COLO668 (cell line): Measurements from ENCODE around the gene UVSSA.
A peak's percentile ranks its signal among the peaks of the same experiment; 100 is the strongest.

ENCODE experiments used
- DNase-seq: peaks from one replicate; lab custom pipeline; 2025; ENCODE audit not compliant: unreplicated experiment; lab: John Stamatoyannopoulos, UW

UVSSA gene, protein sequence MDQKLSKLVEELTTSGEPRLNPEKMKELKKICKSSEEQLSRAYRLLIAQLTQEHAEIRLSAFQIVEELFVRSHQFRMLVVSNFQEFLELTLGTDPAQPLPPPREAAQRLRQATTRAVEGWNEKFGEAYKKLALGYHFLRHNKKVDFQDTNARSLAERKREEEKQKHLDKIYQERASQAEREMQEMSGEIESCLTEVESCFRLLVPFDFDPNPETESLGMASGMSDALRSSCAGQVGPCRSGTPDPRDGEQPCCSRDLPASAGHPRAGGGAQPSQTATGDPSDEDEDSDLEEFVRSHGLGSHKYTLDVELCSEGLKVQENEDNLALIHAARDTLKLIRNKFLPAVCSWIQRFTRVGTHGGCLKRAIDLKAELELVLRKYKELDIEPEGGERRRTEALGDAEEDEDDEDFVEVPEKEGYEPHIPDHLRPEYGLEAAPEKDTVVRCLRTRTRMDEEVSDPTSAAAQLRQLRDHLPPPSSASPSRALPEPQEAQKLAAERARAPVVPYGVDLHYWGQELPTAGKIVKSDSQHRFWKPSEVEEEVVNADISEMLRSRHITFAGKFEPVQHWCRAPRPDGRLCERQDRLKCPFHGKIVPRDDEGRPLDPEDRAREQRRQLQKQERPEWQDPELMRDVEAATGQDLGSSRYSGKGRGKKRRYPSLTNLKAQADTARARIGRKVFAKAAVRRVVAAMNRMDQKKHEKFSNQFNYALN

DNA sequence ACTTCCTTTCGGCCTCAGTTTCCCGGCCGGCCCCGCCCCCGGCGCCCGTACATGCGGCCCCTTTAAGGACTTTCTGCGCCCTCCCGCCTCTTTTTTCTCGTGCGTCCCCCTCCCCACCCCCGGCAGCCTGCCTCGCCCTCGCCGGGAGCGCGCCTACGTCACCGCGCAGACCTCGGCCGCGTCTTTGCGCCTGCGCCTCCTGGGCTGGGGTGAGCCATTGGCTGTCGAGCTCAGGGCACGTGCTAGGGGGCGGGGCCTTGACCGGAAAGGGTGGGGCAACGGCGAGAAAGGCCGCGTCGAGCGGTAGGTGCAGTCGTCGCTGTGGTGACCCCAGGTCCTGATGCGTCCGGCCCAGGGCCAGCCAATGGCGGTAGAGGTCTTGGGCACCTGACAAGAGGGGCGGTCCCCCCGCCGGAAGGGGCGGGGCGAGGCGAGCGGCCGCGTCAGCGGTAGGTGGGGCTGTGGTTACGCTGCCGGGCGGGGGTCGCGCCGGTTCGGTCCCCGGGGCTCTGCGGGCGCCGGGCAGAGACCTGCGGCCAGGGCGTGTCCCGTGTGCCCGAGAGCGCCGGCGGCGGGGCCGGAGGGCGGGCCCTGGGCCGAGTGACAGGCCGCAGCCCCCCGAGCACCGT lies at the start of gene UVSSA:
Gene UVSSA (plus strand): TSS at position 428 of the 629 bp plus-strand sequence. CDS start 884 bp downstream, outside the sequence.
- DNase-seq = peak; percentile 99

DNA sequence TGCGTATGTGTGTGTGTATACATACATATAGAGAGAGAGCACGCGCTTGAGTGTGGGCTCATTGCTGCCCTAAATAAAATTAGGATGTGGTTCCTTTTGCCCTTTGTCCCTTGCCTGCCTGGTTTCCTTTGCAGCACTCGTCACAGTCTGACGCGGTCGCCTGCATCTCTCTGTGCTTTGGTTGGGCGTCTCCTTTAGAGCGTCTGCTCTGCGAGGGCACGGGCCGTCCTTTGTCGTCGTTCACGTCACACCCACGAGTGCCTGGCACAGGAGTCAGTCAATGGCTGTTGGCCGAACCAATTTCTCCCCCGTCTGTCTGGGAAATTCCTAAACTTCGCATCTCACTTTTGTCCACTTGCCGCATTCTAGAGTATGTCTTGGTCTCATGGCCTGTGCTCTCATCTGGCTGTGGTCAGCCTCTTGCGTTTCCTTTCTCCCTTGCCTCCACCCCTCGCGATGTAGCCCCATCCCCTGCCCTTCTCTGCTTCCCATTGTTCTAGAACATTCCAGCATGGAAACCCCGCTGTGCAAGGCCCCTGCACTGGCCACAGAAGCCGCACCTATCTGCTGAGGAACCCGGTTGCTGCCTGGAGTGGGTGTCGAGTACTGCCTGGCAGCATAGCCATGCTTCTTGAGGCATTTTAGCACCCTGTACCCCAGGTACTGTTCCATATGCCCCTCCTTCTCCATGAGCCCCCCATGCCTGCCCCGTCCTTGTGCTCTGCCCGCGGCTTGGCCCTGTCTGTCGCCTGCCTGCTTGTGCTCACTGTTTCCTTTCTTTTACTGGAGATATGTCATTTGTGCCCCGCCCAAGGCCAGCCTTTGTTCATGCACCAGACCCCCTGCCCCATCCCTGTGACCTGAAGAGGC lies 49.3 kb upstream of the UVSSA start:
- DNase-seq = no peak

DNA sequence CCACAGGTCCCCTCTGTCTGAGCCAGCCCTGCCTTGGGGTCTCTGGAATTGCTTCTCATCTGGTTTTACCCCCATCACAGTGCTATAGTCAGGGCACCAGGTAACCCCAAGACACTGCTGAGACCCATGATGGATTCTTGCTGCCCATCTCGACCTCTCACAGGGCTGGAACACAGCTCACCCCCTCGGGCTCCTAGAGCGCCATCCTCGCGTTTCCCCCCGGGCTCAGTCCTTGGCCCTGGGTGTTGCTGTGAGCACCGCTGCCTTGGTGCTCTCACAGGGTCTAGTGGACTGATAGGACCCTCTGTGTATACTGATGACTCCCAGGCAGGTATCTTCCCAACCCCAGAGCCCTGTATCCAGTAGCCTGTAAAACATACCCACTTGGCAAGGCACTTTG lies 48.5 kb upstream of the UVSSA start:
- no peak for DNase-seq

DNA sequence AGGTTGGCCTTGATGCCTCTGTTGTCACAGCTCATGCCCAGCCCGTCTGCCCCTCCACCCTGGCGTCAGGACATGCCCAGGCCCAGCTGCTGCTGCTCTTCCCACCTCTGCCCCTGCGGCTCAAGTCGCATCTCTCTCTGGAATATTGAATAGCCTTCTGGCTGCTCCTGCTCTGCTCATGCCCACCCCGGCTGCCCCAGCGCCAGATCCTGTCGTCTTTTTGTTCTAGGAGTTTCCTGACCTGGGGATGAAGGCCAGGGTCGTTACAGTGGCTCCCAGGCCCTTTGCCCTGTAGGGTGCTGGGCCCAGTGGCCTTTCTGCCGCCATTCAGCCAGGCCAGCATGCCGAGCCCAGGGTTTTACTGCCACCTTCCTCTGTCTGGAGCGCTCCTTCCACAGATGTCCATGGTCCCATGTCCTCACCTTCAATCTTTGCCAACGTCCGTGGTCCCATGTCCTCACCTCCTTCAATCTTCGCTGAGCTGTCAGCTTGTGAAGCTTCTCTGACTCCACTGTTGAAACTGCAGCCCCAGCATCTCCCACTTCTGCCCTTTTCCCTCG lies 47.6 kb upstream of the UVSSA start:
- DNase-seq = no peak

DNA sequence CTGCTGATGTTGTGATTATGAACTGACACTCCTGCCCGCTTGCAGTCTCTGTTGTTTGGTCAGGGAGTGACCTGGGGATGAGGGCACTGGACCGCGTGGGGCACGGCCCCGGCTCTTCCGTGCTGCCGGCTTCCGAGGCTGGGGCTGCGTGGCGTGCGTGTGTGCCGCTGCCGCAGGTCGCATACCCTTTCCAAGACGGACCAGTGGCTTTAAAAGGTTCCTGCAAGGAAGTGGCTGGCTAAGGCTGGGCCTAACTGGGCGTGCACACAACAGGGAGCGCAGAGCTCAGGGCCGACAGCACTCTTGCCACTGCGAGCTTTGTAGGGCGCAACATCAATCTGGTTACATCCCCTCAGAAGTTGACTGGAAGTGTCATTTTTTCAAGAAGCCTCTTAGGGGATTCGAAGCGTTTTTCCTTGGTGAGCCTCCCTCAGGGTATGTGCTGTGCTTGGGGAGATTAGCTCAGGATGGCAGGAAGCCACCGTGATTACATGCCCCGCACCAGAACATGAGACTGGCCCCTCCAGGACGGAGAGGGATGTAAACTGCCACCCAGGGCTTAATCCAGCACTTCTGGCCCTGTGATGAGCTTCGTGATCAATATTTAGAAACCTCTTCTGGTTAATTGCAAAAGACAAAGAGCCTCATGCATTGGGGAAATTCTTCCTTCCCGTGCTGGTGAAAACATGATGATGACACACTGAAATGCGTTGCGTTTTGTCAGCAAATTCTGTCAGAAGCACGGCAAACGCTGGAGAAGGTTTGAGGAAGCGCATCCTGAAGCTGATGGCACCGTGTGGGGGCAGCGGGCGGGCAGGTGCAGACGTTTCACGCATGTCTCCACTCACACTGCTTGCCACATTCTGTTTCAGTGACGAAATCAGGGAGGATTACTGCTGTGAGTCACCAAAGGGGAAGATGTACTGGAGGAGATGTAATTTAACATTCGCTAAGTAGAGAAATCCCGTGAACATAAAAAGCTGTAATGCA lies 46.2 kb upstream of the UVSSA start:
- no peak for DNase-seq

DNA sequence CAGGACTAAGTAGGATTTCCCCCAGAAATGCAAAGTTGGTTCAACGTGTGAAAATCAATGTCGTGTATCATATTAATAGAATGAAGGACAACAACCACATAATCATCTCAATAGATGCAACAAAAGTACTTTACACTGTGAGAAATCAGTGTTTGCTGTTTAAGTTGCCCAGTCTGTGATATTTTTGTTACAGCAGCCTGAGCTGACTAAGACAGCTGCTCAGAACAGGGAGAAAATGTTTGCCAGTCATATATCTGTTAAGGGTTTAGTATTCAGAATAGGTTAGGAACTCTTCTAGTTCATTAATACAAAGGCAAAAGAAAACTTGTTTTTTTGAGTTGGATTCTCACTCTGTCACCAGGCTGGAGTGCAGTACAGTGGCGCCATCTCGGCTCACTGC lies 44.8 kb upstream of the UVSSA start:
- no peak for DNase-seq

DNA sequence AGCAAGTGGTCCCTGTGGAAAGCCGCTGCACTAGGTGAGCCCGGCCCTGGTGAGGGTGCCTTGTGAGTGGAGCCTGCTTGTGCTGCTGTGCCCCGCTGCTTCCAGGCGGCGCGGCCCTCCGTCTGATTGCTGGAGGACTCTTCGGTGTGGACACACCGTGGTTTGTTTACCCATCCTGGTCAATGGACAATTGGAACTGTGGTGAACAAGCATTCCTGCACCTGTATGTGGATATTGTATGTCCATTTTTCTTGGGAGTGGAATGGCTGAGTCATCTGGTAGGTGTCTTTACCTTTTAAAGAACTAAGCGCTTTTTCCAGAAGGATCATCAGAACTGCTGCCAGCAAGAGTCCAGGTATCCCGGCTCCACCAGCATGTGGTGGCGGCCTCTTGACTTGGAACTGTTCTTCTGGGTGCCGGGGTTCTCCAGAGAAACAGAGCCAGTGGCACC lies 41.7 kb upstream of the UVSSA start:
- DNase-seq = peak; percentile 62

DNA sequence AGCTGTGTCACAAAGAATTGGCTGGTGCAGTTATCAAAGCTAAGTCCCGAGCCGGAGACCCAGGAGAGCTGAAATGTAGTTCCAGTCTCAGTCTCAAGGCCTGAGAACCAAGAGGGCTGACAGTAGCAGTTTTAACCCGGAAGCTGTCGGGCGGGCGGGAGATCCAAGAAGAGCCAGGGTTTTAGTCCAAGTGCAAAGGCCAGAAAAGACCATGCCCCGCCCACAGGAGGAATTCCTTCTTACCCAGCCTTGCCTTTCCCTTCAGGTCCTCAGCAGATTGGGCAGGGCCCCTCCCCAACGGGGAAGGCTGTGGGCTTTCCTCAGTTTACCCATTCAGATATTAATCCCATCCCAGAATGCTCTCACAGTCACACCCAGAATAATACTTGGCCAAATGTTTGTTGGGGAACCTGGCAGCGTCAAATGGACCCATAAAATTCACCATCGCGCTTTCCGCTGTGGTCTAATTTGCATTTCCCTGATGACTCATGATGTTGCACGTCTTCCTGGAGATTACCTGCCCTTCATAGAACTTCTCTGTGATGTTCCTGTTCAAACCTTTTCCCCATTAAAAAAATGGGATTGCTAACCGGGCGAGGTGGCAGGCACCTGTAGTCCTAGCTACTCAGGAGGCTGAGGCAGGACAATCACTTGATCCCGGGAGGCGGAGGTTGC lies 41.1 kb upstream of the UVSSA start:
- no peak for DNase-seq

DNA sequence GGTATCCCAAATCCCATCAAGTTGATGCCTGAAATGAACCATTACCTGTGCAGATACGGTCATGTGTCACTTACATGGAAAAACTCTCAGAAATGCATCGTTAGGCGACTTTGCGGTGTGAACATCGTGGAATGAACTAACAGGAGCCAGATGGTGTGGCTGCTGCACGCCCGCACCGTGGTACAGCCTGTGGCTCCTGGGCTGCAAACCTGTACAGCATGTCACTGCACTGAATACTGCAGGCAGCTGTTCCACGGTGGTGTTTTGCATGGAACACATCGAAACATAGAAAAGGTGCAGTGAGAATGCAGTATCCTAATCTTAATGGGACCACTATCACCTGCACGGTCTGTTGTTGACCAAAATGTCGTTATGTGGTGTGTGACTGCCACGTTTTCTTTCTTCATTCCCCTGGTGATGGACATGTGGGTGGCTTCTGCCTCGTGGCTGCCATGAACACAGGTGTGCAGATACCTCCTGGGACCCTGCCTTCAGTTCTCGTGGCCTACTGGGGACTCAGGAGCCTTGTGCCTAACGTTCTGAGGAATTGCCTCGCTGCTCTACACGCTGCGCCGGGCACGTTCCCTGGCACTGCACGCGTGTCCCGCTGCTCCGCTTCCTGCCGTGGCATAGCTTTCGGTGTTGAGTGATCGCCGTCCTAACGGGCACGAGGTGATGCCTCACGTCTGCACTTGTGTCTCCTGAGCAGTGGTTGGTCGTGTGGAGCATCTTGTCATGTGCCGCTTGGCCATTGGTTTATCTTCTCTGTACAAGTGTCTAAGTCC lies 38.9 kb upstream of the UVSSA start:
- no peak for DNase-seq

DNA sequence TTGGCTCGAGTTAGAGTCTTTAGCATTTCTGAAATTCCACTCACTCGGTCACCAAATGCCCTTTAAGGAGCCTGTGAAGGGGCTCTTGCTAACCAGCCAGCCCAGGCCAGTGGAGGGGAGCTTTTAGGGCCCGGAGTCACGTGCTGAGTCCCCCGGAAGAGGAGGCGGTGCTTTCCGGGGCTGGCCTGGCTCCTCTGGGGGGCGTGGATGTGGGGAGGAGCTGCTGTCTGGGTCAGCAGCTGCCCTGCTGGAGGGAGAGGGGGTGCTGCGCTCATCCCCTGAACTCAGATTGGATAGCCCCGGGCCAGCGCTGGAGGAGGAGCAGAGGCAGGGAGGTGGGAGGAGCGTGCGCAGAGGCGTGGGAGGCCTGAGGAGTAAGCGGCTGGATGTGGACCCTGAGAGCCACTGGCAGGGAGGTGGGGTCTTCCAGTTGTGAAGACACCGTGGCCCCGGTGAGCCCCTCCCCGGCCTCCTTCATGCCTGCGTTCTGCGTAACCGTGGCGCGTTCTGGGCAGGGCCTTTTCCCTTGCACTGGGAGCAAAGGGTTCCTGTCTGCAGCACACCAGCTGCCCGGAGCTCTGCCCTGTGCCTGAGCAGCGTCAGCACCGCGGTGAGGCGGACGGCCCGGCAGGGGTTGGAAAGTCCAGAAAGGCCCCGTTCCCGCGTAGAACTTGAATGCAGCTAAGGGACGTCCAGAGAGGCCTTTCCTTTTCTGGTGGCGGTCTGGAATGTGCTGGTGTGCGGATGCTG lies 37.6 kb upstream of the UVSSA start:
- no peak for DNase-seq

DNA sequence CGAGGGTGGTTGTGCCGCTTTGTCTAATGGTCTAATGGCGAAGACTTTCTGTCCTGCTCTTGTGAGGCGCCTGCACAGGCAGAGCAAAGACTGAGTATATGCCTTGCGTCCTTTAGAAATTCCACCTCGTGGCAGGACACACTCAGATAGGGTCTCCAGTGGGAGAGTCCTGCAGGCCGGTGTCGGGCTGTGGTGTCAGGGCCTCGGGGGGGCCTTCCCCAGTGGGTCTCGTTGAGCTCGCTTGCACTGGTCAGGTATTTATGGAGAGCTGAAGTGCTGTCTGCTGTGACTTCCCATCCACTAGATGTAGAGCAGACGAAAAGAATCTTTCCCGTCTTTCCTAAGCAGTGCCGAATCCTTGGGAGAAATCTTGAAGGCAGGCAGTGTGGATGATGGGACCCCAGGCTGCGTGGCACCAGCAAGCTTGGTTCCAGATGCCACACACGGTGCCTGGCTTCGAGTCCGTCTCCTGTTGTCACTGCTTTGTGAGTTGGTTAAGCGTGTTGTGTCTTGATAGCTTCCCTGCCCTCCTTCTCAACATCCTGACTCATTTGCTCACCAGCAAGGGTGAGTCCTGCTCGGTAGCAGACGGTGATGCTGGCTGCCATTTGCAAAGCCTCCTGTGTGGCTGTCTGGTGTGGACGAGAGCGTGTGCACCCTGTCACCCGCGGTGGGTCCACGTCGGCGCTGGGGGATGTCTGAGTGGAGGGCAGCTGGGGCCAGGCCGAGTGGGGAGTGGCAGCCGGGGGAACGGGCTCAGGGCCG lies 36.8 kb upstream of the UVSSA start:
- DNase-seq = no peak

DNA sequence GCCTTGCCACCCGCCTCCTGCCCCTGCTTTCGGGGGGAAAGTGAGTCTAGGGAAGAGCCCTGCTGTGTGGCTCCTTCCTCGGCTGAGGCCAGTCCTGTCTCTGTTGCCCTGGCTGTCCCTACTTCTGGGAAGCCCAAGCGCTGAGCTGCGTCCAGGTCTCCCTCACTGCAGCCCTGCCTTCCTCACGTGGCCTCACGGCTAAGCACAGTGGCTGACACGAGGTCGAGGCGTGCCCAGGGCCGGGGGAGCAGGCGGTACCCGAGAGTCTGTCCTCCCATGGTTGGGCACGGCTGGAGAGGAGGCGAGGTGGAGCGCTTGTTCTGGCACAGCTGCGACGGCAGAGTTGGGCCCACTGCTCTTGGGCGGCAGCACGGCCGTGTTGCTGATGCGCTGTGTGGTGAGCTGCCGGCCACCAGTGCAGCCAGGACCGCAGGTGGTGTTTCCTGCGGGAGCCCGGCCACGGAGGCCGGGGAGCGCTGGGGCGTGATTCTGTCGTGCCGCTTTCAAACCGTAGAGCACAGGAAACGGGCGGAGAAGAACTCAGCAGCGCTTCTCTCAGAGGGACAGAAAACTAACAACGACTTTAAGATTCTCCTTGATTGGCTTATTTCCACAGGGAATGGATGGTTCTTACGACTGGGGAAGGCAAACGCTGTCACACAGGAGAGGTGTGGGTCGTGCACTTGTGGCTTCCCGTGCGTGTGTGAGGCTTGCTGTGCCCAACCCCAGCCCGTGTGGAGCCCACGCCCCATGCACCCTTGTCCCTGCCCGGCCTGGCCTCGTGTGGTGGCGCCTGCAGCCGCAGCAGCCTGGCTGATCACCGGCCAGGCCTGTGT lies 36.0 kb upstream of the UVSSA start:
- no peak for DNase-seq

DNA sequence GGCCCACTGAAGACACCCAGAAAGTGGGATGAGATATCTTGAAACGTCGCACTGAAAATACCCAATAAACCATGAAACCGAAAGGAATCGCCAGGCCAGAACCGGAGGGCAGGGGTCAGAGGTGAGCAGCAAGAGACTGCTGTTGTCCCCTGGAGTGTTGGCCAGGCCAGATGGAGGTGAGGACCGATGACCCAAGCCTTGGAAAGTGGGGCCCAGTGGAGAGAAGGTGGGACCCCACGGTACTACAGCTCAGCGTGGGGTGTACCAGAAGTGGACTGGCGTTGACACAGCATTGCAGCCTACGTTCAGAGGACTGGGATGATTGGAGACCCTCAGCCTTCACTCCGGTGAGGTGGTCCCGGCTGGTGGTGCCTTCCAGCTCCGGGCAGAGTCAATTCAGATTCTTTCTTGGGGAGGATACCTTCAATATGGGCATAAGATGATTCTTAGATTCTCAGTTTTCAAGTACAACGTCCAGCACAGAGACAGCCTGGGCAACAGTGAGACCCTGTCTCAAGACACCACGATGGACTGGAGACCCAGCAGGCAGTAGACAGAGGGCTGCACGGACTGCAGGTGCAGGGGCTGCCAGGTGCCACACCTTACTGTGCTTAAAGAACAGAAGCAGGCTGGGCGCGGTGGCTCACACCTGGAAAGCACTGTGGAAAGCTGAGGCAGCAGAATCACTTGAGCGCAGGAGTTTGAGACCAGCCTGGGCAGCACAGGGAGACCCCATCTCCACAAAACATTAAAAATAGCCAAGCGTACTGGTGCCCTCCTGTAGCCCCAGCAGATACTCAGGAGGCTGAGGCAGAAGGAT lies 34.0 kb upstream of the UVSSA start:
- no peak for DNase-seq

DNA sequence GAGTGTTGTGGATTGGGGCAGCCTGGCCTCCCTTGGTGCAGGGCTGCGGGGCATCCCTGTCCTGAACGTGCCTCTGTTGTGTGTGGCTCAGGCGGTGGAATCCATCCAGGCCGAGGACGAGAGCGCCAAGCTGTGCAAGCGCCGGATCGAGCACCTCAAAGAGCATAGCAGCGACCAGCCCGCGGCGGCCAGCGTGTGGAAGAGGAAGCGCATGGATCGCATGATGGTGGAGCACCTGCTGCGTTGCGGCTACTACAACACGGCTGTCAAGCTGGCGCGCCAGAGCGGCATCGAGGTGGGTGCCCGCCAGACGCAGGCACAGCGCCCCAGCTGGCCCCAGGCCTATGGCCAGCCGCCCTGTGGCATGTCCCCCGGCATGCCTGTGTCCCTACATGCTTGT lies 31.7 kb upstream of the UVSSA start:
- no peak for DNase-seq
